CD4-positive, alpha-beta T cell treated with Interleukin-15 for 4 hours (primary cell): ENCODE data around the gene AMFR.

Source experiments
- DNase-seq: peaks from one replicate; pipeline ENCODE4 v3.0.0-alpha.2; 2020; ENCODE audit warnings: low spot score

The AMFR gene

GRCh38 chr16:56362706-56363105, 62.6 kb downstream of the AMFR start:
- no peak for DNase-seq

- no peak for DNase-seq
Observed at GRCh38 chr16:56362057-56362655, 63.2 kb downstream of the AMFR start.

- no peak for DNase-seq
Observed at GRCh38 chr16:56360117-56361008, 65.0 kb downstream of the AMFR start.

- DNase-seq: no peak
Observed at GRCh38 chr16:56357765-56358322, 67.5 kb downstream of the AMFR start.

- no peak for DNase-seq
Observed at GRCh38 chr16:56357241-56357764, 68.0 kb downstream of the AMFR start.

GRCh38 chr16:56356276-56357240, 68.8 kb downstream of the AMFR start:
- DNase-seq: peak; percentile 59

- no peak for DNase-seq
Observed at GRCh38 chr16:56355786-56356275, 69.5 kb downstream of the AMFR start.

- no peak for DNase-seq
Observed at GRCh38 chr16:56355221-56355620, 70.1 kb downstream of the AMFR start.

GRCh38 chr16:56354746-56355145, 70.6 kb downstream of the AMFR start:
- no peak for DNase-seq

GRCh38 chr16:56354016-56354415, 71.3 kb downstream of the AMFR start:
- DNase-seq: no peak

- DNase-seq: no peak
Observed at GRCh38 chr16:56353054-56353921, 72.1 kb downstream of the AMFR start.

GRCh38 chr16:56352351-56353053, 72.8 kb downstream of the AMFR start:
- DNase-seq: no peak

- no peak for DNase-seq
Observed at GRCh38 chr16:56351481-56351880, 73.9 kb downstream of the AMFR start.

- DNase-seq: no peak
Observed at GRCh38 chr16:56350491-56351405, 74.6 kb downstream of the AMFR start.

GRCh38 chr16:56349711-56350161, 75.6 kb downstream of the AMFR start:
- DNase-seq: no peak

GRCh38 chr16:56349086-56349415, 76.3 kb downstream of the AMFR start:
- no peak for DNase-seq

- no peak for DNase-seq
Observed at GRCh38 chr16:56348168-56349085, 76.9 kb downstream of the AMFR start.

- no peak for DNase-seq
Observed at GRCh38 chr16:56347670-56348069, 77.7 kb downstream of the AMFR start.
